Measurements from ENCODE around the gene REC8.
"Not testable (repeated sequence)": the region's sequence is repeated elsewhere in the genome, so short reads cannot be mapped to it uniquely, and the experiment has no call there.

REC8 gene

DNA sequence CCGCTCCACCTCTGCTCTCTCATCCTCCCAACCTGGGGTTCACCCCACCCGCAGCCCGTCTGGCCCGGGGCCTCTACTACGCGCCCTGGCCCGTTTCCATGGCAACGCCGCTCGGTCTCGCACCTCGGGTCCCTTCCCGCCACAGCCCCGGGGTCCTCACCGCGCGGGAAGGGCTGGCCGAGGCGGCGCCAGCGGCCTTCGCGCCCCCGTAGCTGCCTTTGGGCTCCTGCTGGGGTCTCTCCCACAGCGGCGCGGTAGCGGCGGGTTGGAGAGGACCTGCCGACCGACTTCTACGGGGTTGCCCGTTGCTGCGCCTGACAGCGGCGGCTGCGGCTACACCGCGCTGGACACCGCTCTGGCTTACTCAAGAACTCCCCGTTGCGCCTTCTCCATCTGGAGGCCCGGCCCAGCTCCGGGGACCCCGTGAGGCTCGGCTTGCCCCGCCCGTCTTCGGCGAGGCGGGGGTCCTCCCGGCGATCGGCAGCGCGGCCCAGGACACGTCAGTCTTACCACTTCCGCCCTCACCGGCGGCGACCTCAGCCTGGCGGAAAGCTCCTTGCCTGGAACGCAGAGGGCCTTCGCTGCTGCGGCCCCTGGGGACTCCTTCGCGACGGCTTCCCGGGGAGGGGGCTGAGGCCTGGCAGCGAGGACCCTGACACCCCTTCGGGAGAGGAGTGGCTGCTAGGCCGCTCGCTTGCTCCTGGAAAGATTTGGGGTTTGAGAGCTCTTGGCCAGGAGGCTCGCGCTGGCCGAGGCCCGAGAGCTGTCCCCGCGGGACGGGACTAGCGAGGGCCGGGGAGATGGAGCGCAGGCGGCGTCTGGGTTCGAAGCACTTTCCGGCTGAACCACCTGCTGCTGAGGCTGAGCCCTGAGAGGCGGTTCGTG lies 23.5 kb downstream of the REC8 start, which contains the start of gene TM9SF1:
TM9SF1 (minus strand) TSS at position 256 of the 885 bp plus-strand sequence. CDS start 422 bp downstream, outside the sequence.
- Mint-ChIP-seq H3K4me1 (peaks cover 35% of the 10 kb centered on the region), H3K27ac (peak within 1 kb of the TSS; percentile 95 to 97 (median 95)), H3K36me3 (ENCODE audit: low read depth) (peaks cover 40% of the 10 kb centered on the region), H3K27me3 (ENCODE audit: low read depth) (no peaks in the 10 kb centered on the region), H3K9me3 (no peaks in the 10 kb centered on the region), H3K4me3 (peak within 1 kb of the TSS; percentile 90 to 99 (median 97))
- TF ChIP-seq, protein P1, sequence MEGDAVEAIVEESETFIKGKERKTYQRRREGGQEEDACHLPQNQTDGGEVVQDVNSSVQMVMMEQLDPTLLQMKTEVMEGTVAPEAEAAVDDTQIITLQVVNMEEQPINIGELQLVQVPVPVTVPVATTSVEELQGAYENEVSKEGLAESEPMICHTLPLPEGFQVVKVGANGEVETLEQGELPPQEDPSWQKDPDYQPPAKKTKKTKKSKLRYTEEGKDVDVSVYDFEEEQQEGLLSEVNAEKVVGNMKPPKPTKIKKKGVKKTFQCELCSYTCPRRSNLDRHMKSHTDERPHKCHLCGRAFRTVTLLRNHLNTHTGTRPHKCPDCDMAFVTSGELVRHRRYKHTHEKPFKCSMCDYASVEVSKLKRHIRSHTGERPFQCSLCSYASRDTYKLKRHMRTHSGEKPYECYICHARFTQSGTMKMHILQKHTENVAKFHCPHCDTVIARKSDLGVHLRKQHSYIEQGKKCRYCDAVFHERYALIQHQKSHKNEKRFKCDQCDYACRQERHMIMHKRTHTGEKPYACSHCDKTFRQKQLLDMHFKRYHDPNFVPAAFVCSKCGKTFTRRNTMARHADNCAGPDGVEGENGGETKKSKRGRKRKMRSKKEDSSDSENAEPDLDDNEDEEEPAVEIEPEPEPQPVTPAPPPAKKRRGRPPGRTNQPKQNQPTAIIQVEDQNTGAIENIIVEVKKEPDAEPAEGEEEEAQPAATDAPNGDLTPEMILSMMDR (IDR thresholded peaks at IDR 0.05; ENCODE audit: unreplicated experiment in 3 of 3), result no peak

- Mint-ChIP-seq H3K27ac (peak overlapping the region; percentile 95 to 97 (median 95)), H3K4me1 (peaks cover 35% of the 10 kb centered on the region), H3K36me3 (ENCODE audit: low read depth) (peaks cover 41% of the 10 kb centered on the region), H3K9me3 (no peaks in the 10 kb centered on the region), H3K4me3 (peak overlapping the region; percentile 90 to 99 (median 97)), H3K27me3 (ENCODE audit: low read depth) (no peaks in the 10 kb centered on the region)
- TF ChIP-seq, protein P1 (IDR thresholded peaks at IDR 0.05; ENCODE audit: unreplicated experiment in 3 of 3), result no peak
Measured at GRCh38 chr14:24196071-24197055, 24.5 kb downstream of the REC8 start.

- peaks cover 44% of the 10 kb centered on the region for H3K36me3 Mint-ChIP-seq (ENCODE audit: low read depth)
Measured at GRCh38 chr14:24197056-24197450, 25.2 kb downstream of the REC8 start.

DNA sequence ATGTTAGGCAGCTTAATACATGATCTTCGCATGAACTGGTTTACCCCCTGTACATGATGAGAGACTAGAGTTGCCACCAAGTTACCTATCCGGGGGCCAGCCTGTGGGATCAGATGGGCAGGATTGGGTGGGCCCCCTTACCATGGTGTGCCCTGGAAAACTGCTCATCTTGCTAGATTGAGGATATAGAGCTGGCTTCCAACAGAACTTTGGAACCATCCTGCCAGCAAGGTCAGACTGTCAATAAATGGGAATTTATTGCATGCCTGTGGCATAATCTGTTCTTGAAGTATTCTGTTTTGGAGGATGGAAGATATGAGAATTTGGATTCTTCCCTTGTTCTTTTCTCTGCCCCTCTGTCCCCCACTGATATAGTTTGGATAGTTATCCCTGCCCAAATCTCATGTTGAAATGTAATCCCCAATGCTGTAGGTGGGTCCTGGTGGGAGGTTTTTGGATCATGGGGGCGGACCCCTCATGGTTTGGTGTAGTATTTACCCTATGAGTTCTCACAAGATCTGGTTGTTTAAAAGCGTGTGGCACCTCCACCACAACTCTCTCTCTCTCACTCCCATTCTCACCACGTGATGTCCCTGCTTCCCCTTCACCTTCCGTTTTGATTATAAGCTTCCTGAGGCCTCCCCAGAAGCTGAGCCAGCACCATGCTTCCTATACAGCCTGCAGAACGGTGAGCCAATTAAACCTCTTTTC lies 27.1 kb downstream of the REC8 start:
- peaks cover 34% of the 10 kb centered on the region for H3K4me1 Mint-ChIP-seq
- H3K36me3 Mint-ChIP-seq (ENCODE audit: low read depth), result peaks cover 46% of the 10 kb centered on the region
- TF ChIP-seq, protein P1 (IDR thresholded peaks at IDR 0.05; ENCODE audit: unreplicated experiment in 3 of 3), result no peak
- H3K27me3 Mint-ChIP-seq (ENCODE audit: low read depth), result no peaks in the 10 kb centered on the region
- H3K4me3 Mint-ChIP-seq, result peak overlapping the region; percentile 39 to 68 (median 64)
- peak overlapping the region in 2 of 3 experiments; percentile 17 to 41 for H3K27ac Mint-ChIP-seq
- peaks cover 7% of the 10 kb centered on the region for H3K9me3 Mint-ChIP-seq

More at GRCh38 chr14:24197056-24197450, 25.2 kb downstream of the REC8 start:
- TF ChIP-seq, protein P1 (IDR thresholded peaks at IDR 0.05; ENCODE audit: unreplicated experiment in 3 of 3), result no peak
- no peaks in the 10 kb centered on the region for H3K9me3 Mint-ChIP-seq
- H3K27ac Mint-ChIP-seq, result peak overlapping the region; percentile 67 to 90 (median 82)
- peaks cover 35% of the 10 kb centered on the region for H3K4me1 Mint-ChIP-seq
- no peaks in the 10 kb centered on the region for H3K27me3 Mint-ChIP-seq (ENCODE audit: low read depth)
- peak overlapping the region; percentile 86 to 90 (median 89) for H3K4me3 Mint-ChIP-seq

- not testable (repeated sequence) for H3K4me1 Mint-ChIP-seq; H3K27ac Mint-ChIP-seq; H3K9me3 Mint-ChIP-seq; H3K27me3 Mint-ChIP-seq (ENCODE audit: low read depth); H3K4me3 Mint-ChIP-seq
- peaks cover 77% of the 10 kb centered on the region for H3K36me3 Mint-ChIP-seq (ENCODE audit: low read depth)
Measured at GRCh38 chr14:24202538-24202937, 30.7 kb downstream of the REC8 start.

- H3K27me3 Mint-ChIP-seq (ENCODE audit: low read depth), result not testable (repeated sequence)
Measured at GRCh38 chr14:24203249-24203886, 31.5 kb downstream of the REC8 start.

More at GRCh38 chr14:24203249-24203886, 31.5 kb downstream of the REC8 start:
- H3K36me3 Mint-ChIP-seq (ENCODE audit: low read depth), result peaks cover 84% of the 10 kb centered on the region
- H3K9me3 Mint-ChIP-seq, H3K4me3 Mint-ChIP-seq, H3K27ac Mint-ChIP-seq, H3K4me1 Mint-ChIP-seq: not testable (repeated sequence)

Data from nephron (organoid).